GM19397 (cell line): Measurements from ENCODE around the gene GMDS.

Experiments used
- ATAC-seq: cut with Tn5 transposase; IDR thresholded peaks from one replicate; pipeline ENCODE4 v1.9.1; 2021; ENCODE audit warnings: mild to moderate bottlenecking, moderate library complexity; ENCODE audit not compliant: unreplicated experiment

The GMDS gene

GRCh38 chr6:2007165-2007564 is 238.2 kb downstream of the GMDS start:
- no peak for ATAC-seq

- ATAC-seq = no peak
Measured at GRCh38 chr6:2004888-2005287, 240.5 kb downstream of the GMDS start.

GRCh38 chr6:2000962-2001361 is 244.4 kb downstream of the GMDS start:
- ATAC-seq = no peak

GRCh38 chr6:1997702-1998101 is 247.7 kb downstream of the GMDS start:
- ATAC-seq = no peak

GRCh38 chr6:1995636-1996035 is 249.8 kb downstream of the GMDS start:
- ATAC-seq = no peak

GRCh38 chr6:1993042-1993441 is 252.4 kb downstream of the GMDS start:
- ATAC-seq = no peak

- no peak for ATAC-seq
Measured at GRCh38 chr6:1991332-1991878, 254.0 kb downstream of the GMDS start.

- no peak for ATAC-seq
Measured at GRCh38 chr6:1988843-1989242, 256.6 kb downstream of the GMDS start.

GRCh38 chr6:1987640-1988039 is 257.8 kb downstream of the GMDS start:
- ATAC-seq = no peak

- no peak for ATAC-seq
Measured at GRCh38 chr6:1986454-1987243, 258.8 kb downstream of the GMDS start.

GRCh38 chr6:1984346-1984994 is 260.9 kb downstream of the GMDS start:
- no peak for ATAC-seq

- no peak for ATAC-seq
Measured at GRCh38 chr6:1983850-1984249, 261.6 kb downstream of the GMDS start.

- no peak for ATAC-seq
Measured at GRCh38 chr6:1972962-1973361, 272.4 kb downstream of the GMDS start.

GRCh38 chr6:1971612-1972011 is 273.8 kb downstream of the GMDS start:
- no peak for ATAC-seq

- ATAC-seq = no peak
Measured at GRCh38 chr6:1970151-1970561, 275.2 kb downstream of the GMDS start.

- ATAC-seq = no peak
Measured at GRCh38 chr6:1966713-1967112, 278.7 kb downstream of the GMDS start.

GRCh38 chr6:1965596-1966224 is 279.7 kb downstream of the GMDS start:
- ATAC-seq = no peak

- ATAC-seq = no peak
Measured at GRCh38 chr6:1963596-1963995, 281.8 kb downstream of the GMDS start.

- no peak for ATAC-seq
Measured at GRCh38 chr6:1962201-1962600, 283.2 kb downstream of the GMDS start.

- no peak for ATAC-seq
Measured at GRCh38 chr6:1960486-1961142, 284.8 kb downstream of the GMDS start.

- ATAC-seq = no peak
Measured at GRCh38 chr6:1958257-1958656, 287.1 kb downstream of the GMDS start.
